Cortex of kidney (tissue), 1 donor: ENCODE data around the gene SUGP2.
"Not testable (repeated sequence)": the region's sequence is repeated elsewhere in the genome, so short reads cannot be mapped to it uniquely, and the experiment has no call there.

Experiments used
- DNase-seq: peaks from one replicate; lab custom pipeline; 2025; lab: John Stamatoyannopoulos, UW

SUGP2 gene

DNA sequence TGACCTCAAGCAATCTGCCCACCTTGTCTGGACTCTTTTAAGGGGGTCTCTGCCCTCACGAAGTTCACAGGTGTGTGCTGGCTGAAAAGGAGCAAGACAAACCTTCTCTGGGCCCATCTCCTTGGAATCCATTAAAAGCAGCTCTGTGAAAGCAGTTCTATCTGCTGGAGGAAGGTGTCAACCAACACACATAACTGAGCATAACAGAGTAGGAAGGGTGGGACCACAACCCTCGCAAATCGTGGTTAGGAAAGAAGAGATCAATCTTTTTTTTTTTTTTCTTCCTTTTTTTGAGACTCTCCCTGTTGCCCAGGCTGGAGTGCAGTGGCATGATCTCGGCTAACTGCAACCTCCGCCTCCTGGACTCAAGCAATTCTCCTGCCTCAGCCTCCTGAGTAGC lies 1.4 kb downstream of the SUGP2 start:
- DNase-seq, result no peak

DNA sequence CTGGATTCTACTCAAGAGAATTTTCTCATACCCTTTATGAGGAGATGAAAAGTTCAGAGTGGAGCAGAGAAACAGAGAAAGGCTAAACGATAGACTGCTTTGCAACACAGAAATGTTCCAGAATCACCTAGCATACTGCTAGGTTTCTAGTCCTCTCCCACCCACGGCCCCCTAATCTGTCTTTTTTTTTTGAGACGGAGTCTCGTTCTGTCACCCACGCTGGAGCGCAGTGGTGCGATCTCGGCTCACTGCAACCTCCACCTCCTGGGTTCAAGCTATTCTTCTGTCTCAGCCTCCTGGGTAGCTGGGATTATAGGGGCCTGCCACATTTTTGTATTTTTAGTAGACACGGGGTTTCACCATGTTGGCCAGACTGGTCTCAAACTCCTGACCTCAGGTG lies 4.8 kb downstream of the SUGP2 start:
- DNase-seq, result no peak

DNA sequence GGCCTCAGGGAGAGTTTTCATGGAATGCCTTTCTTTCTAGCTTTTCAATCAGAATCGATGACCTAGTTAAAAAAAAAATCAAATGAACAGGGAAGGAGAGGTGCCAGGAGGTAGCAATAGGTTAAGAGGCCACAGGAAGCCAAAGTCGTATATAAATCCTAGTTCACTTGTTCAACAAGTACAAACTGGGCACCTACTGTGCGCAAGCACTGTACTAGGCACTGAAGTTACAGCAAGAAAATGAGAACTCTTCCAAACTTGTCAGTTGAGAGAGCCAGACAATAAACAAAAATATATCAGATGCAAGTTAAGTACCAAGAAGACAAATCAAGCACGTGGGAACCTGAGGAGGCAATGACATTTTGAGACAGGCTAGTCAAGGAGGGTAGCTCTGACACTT lies 6.1 kb downstream of the SUGP2 start:
- no peak for DNase-seq

DNA sequence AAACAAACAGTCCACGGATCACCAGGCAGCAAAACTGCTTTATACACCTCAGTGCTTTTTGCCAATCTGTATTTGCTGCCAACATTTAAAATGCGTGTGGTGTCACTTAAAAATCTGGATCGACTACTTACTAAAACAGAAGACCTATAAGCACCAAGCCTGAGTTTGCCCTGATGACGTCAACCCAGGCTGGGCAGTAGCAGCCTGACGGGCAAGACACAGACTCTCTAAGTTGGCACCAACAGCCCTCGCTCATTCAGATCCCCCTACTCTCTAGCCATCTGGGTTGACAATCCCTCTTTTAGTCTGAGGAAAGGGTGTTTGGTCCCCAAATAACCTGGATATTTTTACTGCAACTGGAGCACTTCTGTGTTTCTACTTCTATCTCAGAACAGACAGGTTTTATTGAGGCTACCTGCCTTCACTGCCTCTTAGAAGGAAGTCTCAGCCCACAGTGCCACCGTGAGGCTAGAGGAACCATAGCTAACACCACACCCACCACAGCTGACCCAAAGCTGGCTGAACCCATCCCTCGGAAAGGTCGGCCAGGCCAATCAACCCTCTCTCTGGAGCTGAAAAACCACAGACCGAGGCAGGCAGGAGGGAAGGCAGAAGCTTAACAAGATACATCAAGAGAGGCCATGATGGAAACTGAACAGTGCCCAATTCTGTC lies 6.9 kb downstream of the SUGP2 start:
- DNase-seq, result no peak

DNA sequence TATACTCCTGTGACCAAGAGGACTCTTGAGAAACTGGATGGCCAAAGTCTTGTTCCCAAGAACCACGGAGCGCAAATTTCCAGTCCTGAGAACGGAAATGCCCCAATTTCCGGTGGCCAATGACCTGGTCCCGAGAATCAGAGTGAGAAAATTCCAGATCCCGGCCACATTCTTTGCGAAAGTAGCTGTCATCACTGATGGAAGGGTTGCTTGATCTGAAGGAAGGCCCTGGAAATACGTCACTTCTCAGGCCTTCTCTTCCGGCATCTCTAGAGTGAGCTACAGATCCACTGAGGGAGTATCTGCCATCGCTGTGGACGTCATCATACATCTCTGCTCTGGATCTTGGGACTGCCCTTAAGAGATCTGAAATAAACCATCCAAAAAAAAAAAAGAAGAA lies 7.5 kb downstream of the SUGP2 start:
- no peak for DNase-seq

DNA sequence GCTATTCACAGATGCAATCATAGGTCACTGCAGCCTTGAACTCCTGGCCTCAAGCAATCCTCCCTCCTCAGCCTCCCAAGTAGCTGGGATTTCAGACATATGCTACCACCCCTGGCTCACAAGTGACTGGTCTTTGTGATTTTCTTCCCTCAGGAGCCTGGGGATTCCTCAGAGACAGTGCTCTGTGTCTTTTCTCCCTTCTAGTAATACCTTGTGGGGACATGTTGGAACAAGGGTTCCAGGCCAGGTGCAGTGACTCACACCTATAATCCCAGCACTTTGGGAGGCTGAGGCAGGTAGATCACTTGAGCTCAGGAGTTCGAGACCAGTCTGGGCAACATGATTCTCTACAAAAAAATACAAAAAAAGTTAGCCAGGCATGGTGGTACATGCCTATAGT lies 9.9 kb downstream of the SUGP2 start:
- not testable (repeated sequence) for DNase-seq

DNA sequence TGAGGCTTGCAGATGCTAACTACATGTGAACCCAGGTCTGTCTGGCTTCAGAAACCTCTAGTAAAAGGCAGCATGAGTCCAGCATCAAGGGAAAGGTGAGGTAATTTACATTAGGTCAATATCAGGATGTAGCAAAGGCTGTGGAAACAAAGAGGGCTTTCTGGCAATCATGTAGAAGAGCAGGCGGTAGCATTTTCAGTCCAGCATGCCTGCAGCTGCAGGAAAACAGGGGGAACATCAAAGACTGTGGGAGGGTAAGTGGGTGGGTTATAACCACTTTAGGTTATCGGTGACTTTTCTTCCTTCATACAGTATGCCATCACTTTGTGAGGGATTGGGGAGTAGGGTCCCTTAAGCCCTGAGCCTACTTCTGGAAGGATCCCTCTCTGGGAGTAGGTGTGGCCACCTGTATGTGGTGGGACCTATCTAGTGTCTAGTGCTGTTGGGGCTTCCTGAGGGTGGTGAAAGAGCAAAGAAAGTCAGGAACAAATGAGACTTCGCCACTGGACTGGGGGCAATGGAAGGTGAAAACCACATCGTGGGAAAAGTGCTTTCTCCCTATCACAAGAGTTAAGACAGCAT lies 10.8 kb downstream of the SUGP2 start:
- DNase-seq, result no peak

DNA sequence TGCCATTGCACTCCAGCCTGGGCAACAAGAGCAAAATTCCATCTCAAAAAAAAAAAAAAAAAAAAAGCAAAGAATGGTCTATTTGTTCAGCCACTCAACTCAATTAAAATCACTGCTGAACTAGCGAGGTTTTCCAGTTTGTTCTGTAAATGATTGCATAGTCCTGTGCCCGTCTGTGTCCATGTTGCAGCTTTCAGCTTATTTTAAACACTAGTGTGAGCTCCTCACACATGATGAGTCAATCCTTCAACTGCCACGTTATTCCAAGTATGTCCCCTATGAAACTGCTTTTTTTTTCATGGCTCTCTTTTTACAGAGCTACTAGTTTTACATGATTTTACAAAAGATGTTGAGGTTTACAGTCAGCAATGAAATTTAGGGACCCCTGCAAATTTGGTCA lies 12.2 kb downstream of the SUGP2 start:
- no peak for DNase-seq

DNA sequence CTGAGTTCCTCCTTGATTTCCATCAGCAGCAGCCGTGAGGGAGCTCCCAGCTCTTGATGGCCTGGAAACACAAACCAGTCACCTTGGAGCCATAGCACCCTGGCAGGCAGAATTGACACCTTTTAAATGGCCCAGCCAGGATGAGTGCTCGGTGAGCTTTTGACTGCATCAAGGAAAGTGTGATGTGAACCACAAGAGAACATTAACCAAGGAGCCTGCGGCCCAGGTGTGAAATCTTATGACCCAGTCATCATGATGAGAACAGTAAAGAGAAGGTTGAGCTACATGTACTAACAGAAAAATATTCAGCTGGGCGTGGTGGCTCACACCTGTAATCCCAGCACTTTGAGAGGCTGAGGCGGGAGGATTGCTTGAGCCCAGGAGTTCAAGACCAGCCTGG lies 22.8 kb downstream of the SUGP2 start:
- no peak for DNase-seq

DNA sequence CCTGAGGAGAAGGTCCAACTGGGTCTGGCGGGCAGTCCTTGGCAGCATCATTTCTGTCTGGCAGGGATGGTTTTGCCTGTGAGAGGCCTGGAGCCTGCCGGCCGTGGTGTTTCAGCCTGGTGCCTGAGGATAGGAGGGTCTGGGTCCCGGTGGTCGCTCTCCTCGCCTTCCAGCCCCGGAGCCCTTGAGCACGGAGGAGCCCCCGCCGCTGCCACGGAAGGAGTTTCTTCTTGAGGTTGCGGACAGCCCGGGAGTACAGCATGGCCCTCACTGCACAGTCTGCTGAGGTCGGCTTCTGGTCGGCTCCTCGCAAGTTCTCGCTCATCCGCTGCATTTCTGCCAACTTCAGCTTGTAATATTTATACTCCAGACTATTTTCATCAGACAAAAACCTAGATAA lies 23.4 kb downstream of the SUGP2 start:
- no peak for DNase-seq

DNA sequence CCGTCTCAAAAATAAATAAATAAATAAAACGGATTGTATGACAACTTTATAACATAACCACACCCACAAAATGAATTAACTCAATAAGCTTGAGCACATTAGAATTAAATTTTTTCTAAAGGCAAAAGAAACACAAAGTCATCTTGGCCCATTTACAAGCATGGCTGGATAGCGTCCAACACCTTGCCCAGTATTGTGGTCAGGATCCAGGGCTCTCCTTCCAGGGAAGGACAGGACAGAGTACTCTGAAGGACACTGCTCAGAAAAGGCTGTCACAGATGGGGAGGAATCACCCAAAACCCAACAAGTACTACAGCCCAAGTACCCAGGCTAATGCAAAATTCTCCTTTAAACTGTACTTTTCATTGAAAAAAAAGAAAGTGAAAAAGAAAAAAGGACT lies 27.1 kb downstream of the SUGP2 start:
- no peak for DNase-seq

DNA sequence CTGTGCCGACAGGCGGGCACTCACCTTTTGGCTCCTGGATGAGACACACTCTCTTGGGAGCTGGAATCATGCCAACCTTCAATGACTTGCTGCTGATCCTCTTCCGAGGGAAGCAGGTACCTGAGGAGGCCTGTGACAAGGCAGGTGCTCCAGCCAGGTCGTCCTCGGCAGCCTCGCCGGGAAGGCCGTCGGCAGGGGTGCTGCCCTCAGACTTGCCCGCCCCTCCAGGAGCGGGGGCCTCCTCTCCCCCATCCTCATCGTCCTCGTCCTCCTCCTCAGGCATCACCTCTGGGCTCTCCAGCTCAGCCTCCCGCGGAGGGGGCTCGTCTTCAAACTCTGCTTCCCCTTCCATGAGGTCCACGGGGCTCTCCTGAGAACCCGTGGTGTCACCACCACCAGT lies 29.2 kb downstream of the SUGP2 start:
- DNase-seq, result no peak

DNA sequence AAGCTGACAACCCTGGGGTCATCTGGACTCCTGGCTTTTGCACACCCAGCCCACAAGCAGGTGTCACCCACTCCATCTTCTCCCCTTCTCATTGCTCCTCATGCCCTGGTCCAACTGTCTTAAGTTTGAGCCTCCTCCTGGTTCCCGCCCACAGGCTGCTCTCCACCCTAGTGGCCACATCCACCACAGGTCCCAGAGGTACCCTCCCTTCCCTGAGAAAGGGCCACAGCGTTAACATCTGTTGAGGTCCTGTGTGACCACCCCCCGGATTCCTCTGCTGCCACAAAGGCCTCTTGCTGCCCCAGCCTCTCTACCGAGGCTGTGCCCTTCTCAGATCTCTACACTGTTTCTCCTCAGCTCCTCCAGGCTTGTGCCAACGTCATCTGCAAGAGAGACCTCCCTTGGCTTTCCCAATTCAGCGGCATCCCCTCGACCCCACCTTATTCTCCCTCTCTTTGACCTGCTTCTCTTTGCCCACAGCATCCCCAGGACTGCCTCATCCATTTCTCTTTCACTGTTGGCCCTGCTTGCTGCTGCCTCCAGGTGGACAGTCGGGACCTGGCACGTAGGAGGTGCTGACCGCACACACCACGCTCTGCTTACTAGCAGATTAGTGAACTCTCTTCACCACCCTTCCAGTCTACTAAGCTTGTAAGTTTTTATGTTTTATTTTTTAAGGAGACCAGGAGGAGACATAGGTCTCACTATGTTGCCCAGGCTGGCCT lies 33.3 kb downstream of the SUGP2 start:
- DNase-seq, result no peak

DNA sequence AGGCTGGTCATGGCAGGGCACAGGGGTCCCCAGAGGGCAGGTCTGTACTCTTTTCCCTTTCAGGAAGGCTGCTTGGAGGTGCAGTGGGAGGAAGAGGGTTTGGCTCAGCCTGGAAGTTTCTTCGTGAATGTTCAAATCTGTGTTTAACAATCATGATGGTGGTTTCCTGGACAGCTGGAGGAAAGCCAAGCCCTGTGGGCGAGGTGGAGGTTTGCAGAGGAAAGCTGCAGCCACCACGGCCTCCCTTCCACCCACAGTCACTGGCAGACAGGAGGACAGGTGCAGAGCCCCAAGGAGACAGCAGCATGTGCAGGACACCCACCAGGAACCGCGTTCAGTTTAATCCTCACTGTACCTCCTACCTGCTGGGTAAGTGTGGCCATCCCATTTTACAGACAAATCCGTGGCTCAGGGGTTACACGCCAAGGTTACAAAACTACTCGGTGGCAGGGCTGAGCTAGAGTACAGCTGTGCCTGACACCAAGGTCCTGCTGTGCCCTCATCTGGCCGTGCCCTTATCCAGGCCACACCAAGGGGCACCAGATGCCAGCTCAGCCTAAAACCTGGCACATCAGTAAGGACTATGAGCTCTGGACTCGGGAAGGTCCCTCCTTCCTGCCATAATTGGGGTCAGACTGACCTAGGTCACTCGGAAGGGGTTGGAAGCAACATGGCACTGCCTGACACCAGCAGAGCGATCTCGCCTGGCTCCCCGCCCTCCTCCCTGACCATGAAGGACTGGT lies 34.1 kb downstream of the SUGP2 start:
- no peak for DNase-seq

DNA sequence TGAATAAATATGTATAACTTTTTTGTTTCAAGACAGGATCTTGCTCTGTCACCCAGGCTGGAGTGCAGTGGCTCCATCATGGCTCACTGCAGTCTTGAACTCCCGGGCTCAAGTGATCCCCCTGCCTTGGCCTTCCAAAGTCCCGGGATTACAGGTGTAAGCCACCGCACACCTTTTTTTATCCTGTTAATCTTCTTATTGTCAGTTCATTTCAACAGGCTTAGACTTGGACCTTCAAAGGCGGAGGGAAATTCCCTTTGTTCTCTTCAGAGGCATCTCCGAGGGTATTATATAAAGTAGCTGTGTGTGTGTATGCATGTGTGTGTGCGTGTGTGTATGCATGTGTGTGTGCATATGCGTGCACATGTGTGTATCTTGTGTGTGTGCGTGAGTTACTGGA lies 35.0 kb downstream of the SUGP2 start:
- no peak for DNase-seq

DNA sequence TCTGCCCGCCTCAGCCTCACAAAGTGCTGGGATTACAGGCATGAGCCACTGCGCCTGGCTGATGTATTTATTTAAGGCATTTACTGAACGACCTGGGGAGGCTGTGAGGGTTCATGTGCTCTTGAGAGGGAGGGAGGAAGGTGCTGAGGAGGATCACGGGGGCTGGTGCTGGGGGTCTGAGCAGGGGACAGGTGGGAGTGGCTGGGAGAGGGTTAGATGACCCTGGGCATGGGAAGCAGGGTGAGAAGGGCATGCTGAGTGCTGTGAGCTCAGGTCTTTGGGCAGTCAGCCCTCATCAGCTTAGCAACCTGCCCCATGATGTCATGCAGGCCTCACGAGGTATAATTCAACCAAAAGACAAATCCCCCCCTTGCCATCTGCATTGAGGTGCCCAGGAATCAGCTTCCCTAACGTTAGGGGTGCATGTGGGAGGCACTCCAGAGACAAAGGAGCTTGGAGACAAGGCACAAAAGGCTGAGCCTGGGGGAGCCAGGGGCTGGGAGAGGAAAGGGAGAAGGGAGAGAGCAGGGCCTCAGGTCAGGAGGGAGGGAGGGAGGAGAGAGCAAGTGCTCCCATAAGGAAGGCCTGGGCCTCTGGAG lies 36.4 kb downstream of the SUGP2 start:
- no peak for DNase-seq

DNA sequence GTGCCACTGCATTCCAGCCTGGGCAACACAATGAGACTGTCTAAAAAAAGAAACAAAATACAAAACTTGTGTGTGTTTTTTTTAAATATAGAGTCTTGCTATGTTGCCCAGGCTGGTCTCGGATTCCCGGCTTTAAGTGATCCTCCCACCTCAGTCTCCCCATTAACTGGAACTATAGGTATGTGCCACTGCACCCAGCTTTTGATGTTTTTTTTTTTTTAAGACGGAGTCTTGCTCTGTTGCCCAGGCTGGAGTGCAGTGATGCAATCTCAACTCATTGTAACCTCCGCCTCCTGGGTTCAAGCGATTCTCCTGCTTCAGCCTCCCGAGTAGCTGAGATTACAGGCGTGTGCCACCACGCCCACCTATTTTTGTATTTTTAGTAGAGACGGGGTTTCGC lies 37.0 kb downstream of the SUGP2 start:
- no peak for DNase-seq

DNA sequence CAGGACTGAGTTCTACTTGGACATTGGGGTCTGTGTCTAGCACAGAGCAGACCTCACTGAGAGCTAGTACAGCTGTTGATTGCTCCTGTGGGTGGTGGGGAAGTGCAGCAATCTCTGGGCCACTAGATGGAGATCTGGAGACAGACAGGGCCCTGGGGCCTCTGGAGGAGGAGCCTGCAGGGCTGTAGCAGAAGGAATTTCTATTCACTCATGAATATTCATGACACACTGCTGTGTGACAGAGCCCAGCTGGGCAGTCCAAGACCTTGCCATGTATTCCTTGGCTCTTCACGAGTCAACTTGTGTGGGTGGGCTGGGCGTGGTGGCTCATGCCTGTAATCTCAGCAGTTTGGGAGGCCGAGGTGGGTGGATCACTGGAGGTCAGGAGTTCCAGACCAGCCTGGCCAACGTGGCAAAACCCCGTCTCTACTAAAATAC lies 37.5 kb downstream of the SUGP2 start:
- no peak for DNase-seq

DNA sequence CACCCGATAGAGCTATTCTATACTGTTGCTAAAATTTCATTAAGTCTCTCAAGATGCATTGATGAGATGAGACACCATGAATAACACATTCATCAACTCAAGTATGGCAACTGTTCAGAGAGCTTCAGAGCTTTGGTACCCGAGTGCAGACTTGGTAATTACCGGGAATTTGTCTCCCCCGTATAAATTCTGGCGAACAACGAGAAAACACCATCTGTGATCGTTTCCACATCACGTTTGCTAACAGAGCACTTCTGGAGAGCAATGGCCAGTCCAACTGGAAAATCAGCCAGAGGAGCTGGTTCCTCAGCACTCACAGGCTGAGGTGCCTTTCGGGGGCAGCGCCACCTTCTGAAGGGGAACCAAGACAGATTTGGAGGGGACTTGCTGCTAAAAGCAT lies 40.2 kb downstream of the SUGP2 start:
- no peak for DNase-seq

DNA sequence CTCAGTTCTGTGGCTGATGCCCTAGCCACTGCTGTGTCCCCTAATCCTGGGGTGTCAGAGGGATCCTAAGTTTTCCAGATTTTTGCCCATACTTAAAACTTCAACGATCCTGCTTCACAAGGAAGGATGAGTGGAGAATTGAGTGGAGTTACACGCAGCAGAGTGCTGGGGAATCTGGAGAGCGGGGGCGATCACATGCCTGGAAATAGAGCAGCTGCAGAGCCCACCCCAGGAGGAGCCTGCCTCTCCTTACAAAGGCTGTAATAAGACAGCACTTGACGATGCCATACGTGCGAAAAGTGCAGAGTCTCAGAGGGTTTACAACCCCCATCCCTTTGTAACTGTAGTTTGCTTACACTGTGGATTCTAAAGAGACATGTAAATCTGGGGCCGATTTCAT lies 40.6 kb downstream of the SUGP2 start:
- DNase-seq, result no peak

DNA sequence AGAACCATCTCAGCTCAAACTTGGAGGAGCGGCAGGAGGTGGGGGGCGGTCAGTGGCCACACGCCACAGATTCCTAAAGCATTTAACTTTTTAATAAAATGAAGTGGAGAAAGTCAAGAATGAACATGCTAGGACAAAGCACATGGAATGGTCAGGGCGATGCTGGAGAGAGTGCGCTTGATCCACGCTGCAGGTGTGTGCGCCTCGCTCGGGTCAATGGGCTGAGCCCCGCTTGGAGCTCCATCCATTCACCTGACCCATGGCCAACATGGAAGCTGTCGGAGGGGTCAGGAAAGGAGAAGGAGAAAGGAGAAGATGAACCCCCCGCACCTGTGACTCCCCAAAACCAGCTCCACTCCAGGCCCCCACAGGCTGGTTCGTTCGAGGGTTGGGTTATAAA lies 41.8 kb downstream of the SUGP2 start:
- DNase-seq, result no peak

DNA sequence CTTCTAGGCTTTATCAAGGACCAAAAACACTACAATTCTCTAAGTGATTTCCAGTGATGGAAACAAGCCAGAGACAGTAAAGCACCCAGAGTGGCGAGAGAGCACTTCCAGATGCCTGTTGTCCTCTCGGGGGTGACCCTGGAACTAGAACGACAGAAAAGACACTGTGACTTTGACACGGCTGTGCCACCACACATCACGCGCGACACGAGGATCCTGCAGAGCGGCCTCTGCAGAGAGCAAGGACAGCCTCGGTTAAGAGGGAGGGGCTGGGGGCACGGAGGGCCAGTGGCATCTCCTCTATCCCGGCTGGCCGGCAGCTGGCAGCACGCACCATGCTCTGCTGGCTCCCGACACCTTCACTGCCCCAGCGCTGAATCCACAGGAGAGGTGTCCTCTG lies 42.3 kb downstream of the SUGP2 start:
- DNase-seq, result no peak
